ENCODE data around the gene LRRTM4.
"Not testable (repeated sequence)": the region's sequence is repeated elsewhere in the genome, so short reads cannot be mapped to it uniquely, and the experiment has no call there.

Gene LRRTM4

DNA sequence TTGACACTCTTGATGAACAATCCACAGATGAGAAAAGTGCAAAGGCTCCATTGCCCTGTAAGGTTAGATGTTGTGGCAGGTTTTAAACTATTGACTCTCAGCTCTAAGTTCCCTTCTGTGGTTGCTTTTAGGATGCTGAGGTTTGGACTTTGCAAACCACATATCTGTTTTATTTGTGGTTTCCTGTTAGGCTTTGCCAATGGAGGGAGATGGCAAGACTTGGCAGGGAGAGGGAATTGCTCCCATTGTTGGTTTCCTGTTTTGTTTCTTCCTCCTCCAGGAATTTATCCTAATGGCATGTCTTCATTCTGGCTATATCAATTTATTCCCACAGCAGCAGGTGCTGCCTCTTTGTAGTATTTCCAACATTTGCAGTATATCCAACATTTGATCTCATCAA is 772.3 kb downstream of the LRRTM4 start:
- no peak for DNase-seq (ENCODE audit: low read depth in 3 of 3)

DNA sequence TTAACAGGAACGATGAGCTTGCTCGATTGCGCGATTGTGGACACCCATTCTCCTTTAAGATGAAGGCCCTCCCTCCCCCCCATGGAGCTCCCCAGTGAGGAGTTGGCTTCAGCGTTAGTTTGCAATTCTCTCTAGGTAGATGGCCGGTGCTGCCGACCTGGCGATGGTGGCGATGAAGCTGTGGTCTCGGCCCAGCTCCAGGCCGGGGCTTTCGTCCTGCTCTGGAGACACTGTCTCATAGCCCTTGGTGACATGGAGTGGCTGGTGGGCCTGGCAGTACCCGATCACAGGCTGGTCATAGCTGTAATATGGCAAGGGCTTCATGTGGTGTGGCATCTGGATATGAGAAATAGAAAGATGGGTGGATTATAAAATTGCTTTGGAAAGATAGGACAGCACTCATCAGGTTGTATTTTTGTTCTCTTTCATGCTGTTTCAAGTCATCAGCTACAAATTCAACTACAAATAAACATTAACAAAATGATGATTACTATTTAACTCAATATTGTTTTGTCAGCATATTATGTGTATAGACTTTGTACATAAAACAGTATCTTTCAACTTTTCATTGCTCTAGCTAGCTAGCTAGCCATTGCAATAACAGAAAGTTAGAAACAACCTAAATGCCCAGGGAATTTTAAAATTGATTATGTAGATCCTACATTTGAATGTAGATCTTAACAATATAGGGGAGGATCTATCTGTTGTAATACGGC is 773.4 kb downstream of the LRRTM4 start:
- no peak for DNase-seq (ENCODE audit: low read depth in 3 of 3)

DNA sequence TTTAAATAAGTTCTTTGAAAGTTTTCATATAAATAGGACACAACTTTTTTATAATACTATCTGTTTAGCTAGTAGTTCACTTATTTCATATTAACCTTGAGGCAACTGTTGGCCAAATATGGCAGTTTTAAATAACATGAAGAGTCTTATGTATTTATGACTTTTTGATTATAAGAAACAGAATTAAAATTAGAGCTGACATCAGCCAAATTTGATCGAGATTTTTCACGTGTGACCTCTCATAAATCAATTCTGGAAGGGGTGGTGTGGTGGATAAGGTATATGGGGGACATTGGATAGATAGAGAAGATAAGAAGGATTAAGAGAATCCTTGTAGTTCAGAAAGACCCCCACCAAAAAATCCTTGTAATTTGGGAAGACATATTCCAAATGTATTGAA is 776.6 kb downstream of the LRRTM4 start:
- no peak for DNase-seq (ENCODE audit: low read depth in 3 of 3)

DNA sequence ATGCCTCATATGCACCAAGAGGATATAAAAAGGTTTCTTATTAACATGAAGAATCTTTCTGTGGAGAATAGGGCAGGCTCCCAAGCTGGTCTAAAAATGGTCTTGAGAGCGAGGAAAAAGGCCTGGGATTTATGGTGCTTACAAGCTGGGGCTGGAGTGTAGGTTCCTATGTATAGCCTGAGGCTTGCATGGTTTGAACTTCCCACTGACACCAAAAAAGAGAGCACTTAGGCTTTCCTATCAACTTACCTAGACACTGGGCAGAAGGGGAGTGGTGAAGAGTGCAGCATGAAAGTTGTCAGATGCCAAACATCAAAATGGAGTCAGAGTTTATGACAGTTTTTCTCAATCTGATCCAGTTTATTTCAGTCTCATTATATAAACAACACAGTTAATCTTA is 784.6 kb downstream of the LRRTM4 start:
- DNase-seq (ENCODE audit: low read depth in 3 of 3), result no peak

DNA sequence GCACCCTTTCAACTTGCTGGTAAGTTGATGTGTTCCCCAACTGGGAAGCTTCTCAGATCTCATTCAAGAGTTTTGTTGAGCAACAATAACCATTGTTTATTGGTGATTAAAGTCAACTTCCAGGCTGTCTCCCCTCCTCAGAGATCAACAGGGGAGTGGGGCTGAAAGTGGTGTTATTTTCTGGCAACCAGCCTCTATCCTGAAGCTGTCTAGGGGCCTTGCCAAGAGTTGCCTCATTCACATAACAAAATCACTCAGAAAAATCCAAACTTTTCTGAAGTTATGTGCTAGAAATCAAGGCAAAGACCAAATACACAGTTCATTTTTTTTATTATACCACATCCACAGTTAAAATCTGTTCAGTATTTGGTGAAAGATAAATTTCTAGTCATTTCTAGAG is 788.4 kb downstream of the LRRTM4 start:
- DNase-seq (ENCODE audit: low read depth in 3 of 3), result no peak

DNA sequence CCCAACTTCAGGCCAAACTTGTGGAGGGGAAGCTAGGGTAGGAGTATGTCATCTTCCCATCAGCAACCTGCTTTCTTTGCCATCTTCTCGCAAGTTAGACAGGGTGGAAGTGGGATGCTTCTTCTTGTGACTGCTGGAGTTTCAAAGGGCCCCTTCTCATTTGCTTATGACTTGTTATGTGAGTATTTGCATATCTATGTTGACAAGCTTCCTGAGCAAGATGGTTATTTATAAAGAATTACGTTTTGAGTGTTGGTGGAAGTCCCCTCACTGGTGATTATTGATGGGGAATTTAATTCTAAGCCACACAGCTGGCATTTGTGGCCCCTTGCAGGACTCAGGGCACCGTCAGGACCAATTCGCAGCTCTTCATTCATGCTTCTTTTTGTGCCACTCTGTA is 791.0 kb downstream of the LRRTM4 start:
- no peak for DNase-seq (ENCODE audit: low read depth in 3 of 3)

DNA sequence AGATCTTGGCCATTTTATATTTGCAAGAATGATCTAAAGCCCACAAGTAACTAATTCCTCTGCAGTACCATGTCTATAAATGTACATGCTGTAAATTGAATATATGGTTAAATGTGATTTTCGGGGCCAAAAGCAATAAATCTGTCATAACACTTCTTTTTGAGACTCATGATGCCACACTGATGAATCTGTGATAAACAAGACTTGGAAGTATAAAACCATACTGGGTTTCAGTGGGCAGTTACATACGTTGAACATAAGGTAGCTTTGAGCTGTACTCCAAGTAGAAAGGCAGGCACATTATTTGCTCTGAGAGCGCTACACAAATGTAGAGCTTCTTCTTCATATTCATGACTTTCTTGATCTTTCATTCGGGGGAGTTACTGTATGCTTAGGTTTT is 792.2 kb downstream of the LRRTM4 start:
- DNase-seq (ENCODE audit: low read depth in 3 of 3), result no peak

DNA sequence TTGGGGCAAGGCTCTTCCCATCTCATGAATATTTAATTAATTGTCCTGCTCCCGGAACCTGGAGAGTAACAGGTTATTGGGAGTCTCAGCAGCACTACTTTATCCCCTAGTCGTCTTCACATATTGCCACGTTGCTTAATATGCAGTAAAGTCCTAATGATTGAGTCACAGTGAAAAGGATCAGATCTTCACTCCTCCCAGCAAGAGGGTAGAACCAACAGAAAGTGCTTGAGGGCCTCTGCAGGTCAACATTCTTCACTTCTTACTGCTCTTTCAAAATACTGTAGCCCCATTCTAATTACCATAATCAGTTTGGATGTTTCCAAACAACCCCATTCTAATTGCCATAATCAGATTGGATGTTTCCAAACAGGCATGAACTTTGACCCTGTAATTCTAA is 801.0 kb downstream of the LRRTM4 start:
- DNase-seq (ENCODE audit: low read depth in 3 of 3), result no peak

DNA sequence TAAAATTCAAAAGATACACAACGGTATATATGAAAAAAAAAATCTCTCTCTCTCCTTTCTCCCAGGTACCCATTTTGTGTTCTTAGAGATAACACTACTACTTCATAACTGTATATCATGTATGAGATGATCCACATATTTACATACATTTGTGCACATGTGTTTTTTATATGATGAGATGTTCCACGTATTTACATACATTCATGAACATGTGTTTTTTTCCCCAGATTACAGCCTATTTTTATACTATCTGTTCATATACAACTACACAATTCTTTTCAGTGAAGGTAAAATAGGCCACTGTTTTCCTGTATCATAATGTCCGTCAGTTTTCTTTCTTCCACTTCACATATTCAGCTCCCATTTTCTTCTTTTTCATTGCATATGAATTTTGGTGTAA is 808.9 kb downstream of the LRRTM4 start:
- no peak for DNase-seq (ENCODE audit: low read depth in 3 of 3)

DNA sequence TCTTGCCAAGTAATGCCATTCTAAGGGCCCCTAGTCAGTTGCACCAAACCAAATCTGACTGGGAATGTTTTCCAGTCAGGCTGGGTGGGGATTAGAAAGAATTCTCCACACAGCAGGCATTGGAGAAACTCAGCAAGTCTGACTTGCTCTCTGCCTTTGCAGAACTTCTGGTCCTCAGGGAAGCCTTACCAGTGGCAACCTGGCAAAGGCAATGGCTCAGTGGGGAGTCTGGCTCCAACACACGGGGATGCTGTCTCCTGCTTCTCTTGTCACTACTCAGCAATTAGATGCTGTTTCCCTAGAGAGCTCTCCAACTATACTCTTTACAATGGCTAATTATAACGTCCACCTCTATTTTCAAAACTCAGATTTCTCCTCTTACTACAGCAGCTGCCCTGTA is 810.7 kb downstream of the LRRTM4 start:
- no peak for DNase-seq (ENCODE audit: low read depth in 3 of 3)

DNA sequence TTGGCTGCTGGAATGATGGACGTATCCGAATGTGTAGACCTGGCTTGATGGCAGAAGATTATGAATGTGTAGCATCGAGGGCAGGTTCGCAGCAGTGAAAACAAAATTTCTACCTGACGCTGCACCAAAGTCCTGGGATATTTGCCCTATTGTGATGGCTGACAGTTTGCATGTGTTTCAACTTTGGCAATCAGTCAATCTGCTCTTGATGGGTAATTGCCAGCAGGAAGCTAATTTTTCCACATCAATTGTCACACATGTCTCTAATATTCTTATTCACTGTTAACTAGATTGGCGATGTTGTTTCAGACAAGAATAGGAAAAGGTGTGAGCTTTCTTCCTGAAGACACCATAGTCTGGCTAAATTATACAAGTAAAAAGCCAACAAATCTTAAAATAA is 821.3 kb downstream of the LRRTM4 start:
- DNase-seq (ENCODE audit: low read depth in 3 of 3), result no peak

DNA sequence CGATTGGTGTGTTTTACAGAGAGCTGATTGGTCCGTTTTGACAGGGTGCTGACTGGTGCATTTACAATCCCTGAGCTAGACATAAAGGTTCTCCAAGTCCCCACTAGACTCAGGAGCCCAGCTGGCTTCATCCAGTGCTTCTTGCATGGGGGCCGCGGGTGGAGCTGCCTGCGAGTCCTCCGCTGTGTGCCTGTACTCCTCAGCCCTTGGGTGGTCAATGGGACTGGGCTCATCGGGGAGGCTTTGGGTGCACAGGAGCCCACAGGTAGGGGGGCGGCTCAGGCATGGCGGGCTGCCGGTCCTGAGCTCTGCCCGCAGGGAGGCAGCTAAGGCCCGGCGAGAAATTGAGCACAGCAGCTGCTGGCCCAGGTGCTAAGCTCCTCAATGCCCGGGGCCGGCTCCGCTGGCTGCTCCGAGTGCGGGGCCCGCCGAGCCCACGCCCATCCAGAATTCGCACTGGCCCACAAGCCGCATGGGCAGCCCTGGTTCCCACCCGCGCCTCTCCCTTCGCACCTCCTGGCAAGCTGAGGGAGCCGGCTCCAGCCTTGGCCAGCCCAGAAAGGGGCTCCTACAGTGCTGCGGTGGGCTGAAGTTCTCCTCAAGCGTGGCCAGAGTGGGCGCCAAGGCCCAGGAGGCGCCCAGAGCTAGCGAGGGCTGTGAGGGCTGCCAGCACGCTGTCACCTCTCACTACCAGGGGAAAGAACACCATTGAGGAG is 824.0 kb downstream of the LRRTM4 start:
- not testable (repeated sequence) for DNase-seq (ENCODE audit: low read depth in 3 of 3)

All from stimulated activated CD4-positive, alpha-beta T cell treated with anti-CD3 and anti-CD28 coated beads, TNF-alpha, amount 100 ng/mL, for 24 hours (primary cell).